RWPE2 (cell line): ENCODE measurements around the gene SCN5A.
A peak's percentile ranks its signal among the peaks of the same experiment; 100 is the strongest.

ENCODE experiments used
- ATAC-seq: fragments of 200-7000 bp; cut with Tn5 transposase; 3 replicates; pipeline ENCODE4 v1.9.1; 2021; ENCODE audit warnings: low read depth
- DNase-seq: peaks from one replicate; pipeline ENCODE4 v3.0.0-alpha.2; 2020; ENCODE audit warnings: low spot score
- H3K27ac ChIP-seq: fragments of 450-650 bp; 2 replicates; pipeline ENCODE4 v1.5.1; 2017; ENCODE audit warnings: mild to moderate bottlenecking; ENCODE audit not compliant: poor library complexity, severe bottlenecking
- H3K27me3 ChIP-seq: fragments of 250-450 bp; sonication (Bioruptor Pico); 2 replicates; pipeline ENCODE4 v1.5.1; 2021; ENCODE audit warnings: mild to moderate bottlenecking, moderate library complexity; ENCODE audit not compliant: insufficient read depth, poor library complexity, severe bottlenecking
- H3K36me3 ChIP-seq: fragments of 250-450 bp; sonication (Bioruptor Pico); 2 replicates; pipeline ENCODE4 v1.5.1; 2020; ENCODE audit warnings: low read depth, mild to moderate bottlenecking, moderate library complexity
- H3K4me1 ChIP-seq: fragments of 250-450 bp; sonication (Bioruptor Pico); 2 replicates; pipeline ENCODE4 v1.5.1; 2021; ENCODE audit warnings: mild to moderate bottlenecking, moderate library complexity; ENCODE audit not compliant: insufficient read depth, poor library complexity, severe bottlenecking
- H3K4me3 ChIP-seq: fragments of 250-450 bp; sonication (Bioruptor Pico); 2 replicates; pipeline ENCODE4 v1.5.1; 2021; ENCODE audit warnings: mild to moderate bottlenecking, moderate library complexity; ENCODE audit not compliant: severe bottlenecking
- H3K9me3 ChIP-seq: fragments of 250-450 bp; sonication (Bioruptor Pico); 2 replicates; pipeline ENCODE4 v1.5.1; 2021; ENCODE audit warnings: mild to moderate bottlenecking, moderate library complexity; ENCODE audit not compliant: severe bottlenecking
- TF ChIP-seq, protein P1 (sequence below): fragments of 450-650 bp; IDR thresholded peaks from one replicate; pipeline ENCODE4 v1.5.1; 2017; ENCODE audit warnings: mild to moderate bottlenecking, moderate library complexity; ENCODE audit not compliant: poor library complexity, severe bottlenecking

SCN5A gene

DNA sequence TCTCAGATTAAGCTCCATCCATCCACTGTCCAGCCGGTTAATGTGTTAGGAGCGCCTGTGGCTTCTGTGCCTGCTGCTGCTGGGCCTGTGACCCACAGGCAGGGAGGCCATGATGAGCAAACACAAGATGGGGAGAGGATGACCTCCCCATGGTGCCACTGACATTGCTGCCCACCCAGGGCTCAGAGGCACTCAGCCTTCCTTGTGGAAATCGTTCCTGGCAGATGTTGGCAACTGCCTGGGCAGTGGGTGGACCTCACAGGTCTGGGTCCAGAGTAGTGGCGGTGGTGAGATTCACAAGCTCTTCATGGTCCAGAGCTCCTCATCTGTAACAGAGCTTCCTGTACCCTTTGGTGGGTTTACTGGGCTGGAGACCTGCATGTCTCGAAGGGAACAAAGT, 38.6 kb downstream of the SCN5A start:
- H3K4me1 ChIP-seq = no peaks in the 10 kb centered on the region
- no peak overlapping the region for H3K27ac ChIP-seq
- DNase-seq = peak; percentile 21
- no peaks in the 10 kb centered on the region for H3K36me3 ChIP-seq
- H3K9me3 ChIP-seq = no peaks in the 10 kb centered on the region
- no peaks in the 10 kb centered on the region for H3K27me3 ChIP-seq
- TF ChIP-seq, protein P1, sequence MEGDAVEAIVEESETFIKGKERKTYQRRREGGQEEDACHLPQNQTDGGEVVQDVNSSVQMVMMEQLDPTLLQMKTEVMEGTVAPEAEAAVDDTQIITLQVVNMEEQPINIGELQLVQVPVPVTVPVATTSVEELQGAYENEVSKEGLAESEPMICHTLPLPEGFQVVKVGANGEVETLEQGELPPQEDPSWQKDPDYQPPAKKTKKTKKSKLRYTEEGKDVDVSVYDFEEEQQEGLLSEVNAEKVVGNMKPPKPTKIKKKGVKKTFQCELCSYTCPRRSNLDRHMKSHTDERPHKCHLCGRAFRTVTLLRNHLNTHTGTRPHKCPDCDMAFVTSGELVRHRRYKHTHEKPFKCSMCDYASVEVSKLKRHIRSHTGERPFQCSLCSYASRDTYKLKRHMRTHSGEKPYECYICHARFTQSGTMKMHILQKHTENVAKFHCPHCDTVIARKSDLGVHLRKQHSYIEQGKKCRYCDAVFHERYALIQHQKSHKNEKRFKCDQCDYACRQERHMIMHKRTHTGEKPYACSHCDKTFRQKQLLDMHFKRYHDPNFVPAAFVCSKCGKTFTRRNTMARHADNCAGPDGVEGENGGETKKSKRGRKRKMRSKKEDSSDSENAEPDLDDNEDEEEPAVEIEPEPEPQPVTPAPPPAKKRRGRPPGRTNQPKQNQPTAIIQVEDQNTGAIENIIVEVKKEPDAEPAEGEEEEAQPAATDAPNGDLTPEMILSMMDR = no peak
- no peak for ATAC-seq
- H3K4me3 ChIP-seq = no peak overlapping the region

DNA sequence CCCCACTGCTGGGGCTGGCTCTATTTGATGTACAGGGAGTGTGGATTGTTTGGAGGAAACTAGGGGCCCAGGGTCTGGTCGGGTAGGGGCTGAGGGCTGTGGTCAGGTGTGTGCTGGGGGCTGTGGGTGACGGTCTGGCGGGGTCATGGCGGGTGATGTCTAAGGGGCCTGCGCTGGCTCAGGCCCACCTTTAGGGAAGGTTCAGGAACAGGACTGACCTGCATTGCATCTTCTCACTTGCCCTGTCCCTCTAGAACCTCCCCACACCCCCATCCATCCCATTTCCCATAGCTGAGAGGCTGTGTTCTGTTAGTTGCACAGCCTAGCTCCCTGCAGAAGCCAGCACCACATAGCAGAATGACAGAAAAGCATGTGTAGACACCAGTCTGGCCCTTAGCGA, 39.1 kb downstream of the SCN5A start:
- no peaks in the 10 kb centered on the region for H3K4me1 ChIP-seq
- no peak for ATAC-seq
- no peaks in the 10 kb centered on the region for H3K36me3 ChIP-seq
- H3K27me3 ChIP-seq = no peaks in the 10 kb centered on the region
- TF ChIP-seq, protein P1 = no peak
- peak; percentile 21 for DNase-seq
- H3K9me3 ChIP-seq = no peaks in the 10 kb centered on the region
- H3K27ac ChIP-seq = no peak overlapping the region
- no peak overlapping the region for H3K4me3 ChIP-seq

GRCh38 chr3:38609386-38610111, 39.9 kb downstream of the SCN5A start:
- no peaks in the 10 kb centered on the region for H3K27me3 ChIP-seq
- H3K4me1 ChIP-seq = no peaks in the 10 kb centered on the region
- no peaks in the 10 kb centered on the region for H3K9me3 ChIP-seq
- ATAC-seq (no peak), DNase-seq (peak; percentile 41)
- no peak overlapping the region for H3K4me3 ChIP-seq
- H3K36me3 ChIP-seq = no peaks in the 10 kb centered on the region
- H3K27ac ChIP-seq = no peak overlapping the region
- TF ChIP-seq, protein P1 = no peak

DNA sequence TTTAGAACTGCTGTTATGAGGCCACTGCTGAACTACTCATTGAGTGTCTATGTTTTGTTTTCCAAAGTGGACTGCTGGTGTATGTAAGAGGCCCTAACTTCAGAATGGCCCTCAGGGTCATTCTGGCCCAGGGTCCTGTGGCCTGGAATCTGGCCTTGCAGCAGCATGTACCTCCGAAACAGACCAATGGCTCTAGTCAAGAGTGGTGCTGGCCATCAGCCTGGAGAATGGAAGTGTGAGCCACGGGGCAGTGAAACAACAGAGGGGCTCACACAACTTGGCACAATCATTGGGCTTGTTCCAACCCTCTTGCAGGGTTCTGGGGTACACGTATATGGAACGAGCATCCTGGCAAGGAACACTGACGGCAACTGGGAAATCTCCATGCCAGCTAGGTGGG, 40.5 kb downstream of the SCN5A start:
- Histone ChIP-seq H3K4me3 (no peak overlapping the region), H3K4me1 (no peaks in the 10 kb centered on the region), H3K27me3 (no peaks in the 10 kb centered on the region), H3K9me3 (no peaks in the 10 kb centered on the region), H3K27ac (no peak overlapping the region), H3K36me3 (no peaks in the 10 kb centered on the region)
- TF ChIP-seq, protein P1 = no peak
- ATAC-seq (no peak), DNase-seq (no peak)

DNA sequence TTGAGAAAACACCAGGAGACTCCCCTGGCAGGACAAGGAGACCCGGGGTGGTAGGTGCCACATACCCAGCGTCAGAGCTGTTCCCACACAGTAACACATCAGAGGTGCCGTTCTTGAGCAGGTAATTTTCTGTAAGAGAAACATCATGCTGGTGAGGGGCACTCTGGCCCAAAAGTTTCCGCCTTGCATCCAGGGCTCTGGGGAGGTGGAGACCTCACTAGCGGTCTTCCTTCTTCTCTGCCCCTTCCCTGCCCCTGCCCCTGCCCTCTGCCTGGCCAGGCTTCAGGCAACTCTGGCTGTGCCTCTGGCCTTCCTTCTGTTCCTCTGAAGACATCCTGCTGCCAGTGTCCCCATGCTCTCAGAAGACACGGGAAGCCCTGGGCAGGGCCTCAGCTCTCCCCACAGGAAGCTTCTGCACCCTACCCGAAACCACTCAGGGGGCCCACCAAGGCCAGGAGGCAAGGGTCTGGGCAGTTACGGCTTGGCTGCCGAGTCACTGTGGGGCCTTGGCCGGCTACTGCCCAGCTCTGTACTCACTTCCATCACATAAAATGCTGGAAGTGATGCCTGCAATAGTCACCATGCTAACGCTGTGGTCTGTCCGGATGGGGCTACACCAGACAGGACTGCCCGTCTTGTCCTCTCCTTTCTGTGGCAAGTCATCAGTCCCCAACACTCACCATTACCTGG, 41.3 kb downstream of the SCN5A start:
- H3K36me3 ChIP-seq = no peaks in the 10 kb centered on the region
- H3K4me1 ChIP-seq = no peaks in the 10 kb centered on the region
- ATAC-seq (no peak), DNase-seq (peak; percentile 17)
- no peak overlapping the region for H3K27ac ChIP-seq
- no peak overlapping the region for H3K4me3 ChIP-seq
- no peaks in the 10 kb centered on the region for H3K9me3 ChIP-seq
- H3K27me3 ChIP-seq = no peaks in the 10 kb centered on the region
- TF ChIP-seq, protein P1 = no peak
